OCI-LY7 (cell line): ENCODE results near the gene STARD9. TPM values are rescaled to one million over a fixed set of nuclear protein-coding genes. Genes with fewer than 3 reads are reported as not detected.
"Not testable (repeated sequence)": the region's sequence is repeated elsewhere in the genome, so short reads cannot be mapped to it uniquely, and the experiment has no call there.

ENCODE experiments used
- BruUV-seq: library from RNA; stranded (reverse); fragments of 400-500 nt; replicated peaks from 2 replicates; lab custom pipeline; 2021; lab: Mats Ljungman, UMichigan
- CTCF ChIA-PET: fragments of 300-600 bp; sonication (Branson Sonifier 250); formaldehyde crosslinking; loops from one replicate; lab custom pipeline; 2022; ENCODE audit warnings: antibody characterized with exemption; ENCODE audit not compliant: unreplicated experiment; lab: Charles Lee
- POLR2A ChIA-PET: fragments of 300-600 bp; sonication (Branson Sonifier 250); formaldehyde crosslinking; loops from one replicate; lab custom pipeline; 2022; ENCODE audit warnings: antibody characterized with exemption; lab: Charles Lee
- DNase-seq: peaks from one replicate; pipeline ENCODE4 v3.0.0-alpha.2; 2015; ENCODE audit warnings: low spot score
- H2AFZ ChIP-seq: fragments of 200-600 bp; sonication (generic), shearing (Covaris generic); 2 replicates; pipeline ENCODE4 v1.6.1; 2014; ENCODE audit warnings: mild to moderate bottlenecking, antibody characterized with exemption, low read length, moderate library complexity
- H3K27ac ChIP-seq: fragments of 200-600 bp; sonication (generic); 2 replicates; pipeline ENCODE4 v1.5.1; 2014; ENCODE audit warnings: mixed run types, low read depth, mild to moderate bottlenecking, moderate library complexity, low read length, inconsistent platforms; ENCODE audit not compliant: poor library complexity, severe bottlenecking
- H3K36me3 ChIP-seq: fragments of 200-600 bp; sonication (generic); 2 replicates; pipeline ENCODE4 v1.6.1; 2014; ENCODE audit warnings: mild to moderate bottlenecking, antibody characterized with exemption, low read length, moderate library complexity, mixed read lengths; ENCODE audit not compliant: insufficient read depth
- H3K4me1 ChIP-seq: fragments of 200-600 bp; sonication (generic); 2 replicates; pipeline ENCODE4 v1.5.1; 2014; ENCODE audit warnings: mild to moderate bottlenecking, low read length; ENCODE audit not compliant: insufficient read depth, poor library complexity, severe bottlenecking
- H3K4me2 ChIP-seq: fragments of 200-600 bp; sonication (generic); 2 replicates; pipeline ENCODE4 v1.6.1; 2014; ENCODE audit warnings: mild to moderate bottlenecking, low read length
- H3K4me3 ChIP-seq: fragments of 200-600 bp; sonication (generic); 2 replicates; pipeline ENCODE4 v1.5.1; 2014; ENCODE audit warnings: mild to moderate bottlenecking, low read depth, low read length; ENCODE audit not compliant: poor library complexity, severe bottlenecking
- H3K79me2 ChIP-seq: fragments of 200-600 bp; sonication (generic); 2 replicates; pipeline ENCODE4 v1.6.1; 2016; ENCODE audit warnings: low read depth, mild to moderate bottlenecking, low read length, moderate library complexity, mixed read lengths; ENCODE audit not compliant: insufficient read depth
- H3K9me2 ChIP-seq: fragments of 200-600 bp; sonication (generic); 2 replicates; pipeline ENCODE4 v1.6.1; 2016; ENCODE audit warnings: mild to moderate bottlenecking, low read length, mixed read lengths; ENCODE audit not compliant: insufficient read depth
- H3K9me3 ChIP-seq: fragments of 200-600 bp; sonication (generic); 2 replicates; pipeline ENCODE4 v1.6.1; 2014; ENCODE audit warnings: mild to moderate bottlenecking, mixed run types, low read length, mixed read lengths
- H4K20me1 ChIP-seq: fragments of 200-600 bp; sonication (generic); 2 replicates; pipeline ENCODE4 v1.6.1; 2014; ENCODE audit warnings: mild to moderate bottlenecking, antibody characterized with exemption, low read length, moderate library complexity, mixed read lengths; ENCODE audit not compliant: insufficient read depth
- EZH2phosphoT487 ChIP-seq: fragments of 200-600 bp; sonication (generic); IDR thresholded peaks from 2 replicates; pipeline ENCODE4 v1.6.1; 2018; ENCODE audit warnings: low read depth, borderline replicate concordance, mild to moderate bottlenecking, mixed run types, antibody characterized with exemption, low read length, moderate library complexity, mixed read lengths
- intact Hi-C: fragments of 100-400 bp; cut with micrococcal nuclease; formaldehyde crosslinking; loops from one replicate; pipeline ENCODE4 v1.10.0; 2022; ENCODE audit not compliant: unreplicated experiment
- total RNA-seq, 2 experiments: library from RNA; depleted of rRNA in 1 of 2; stranded (reverse); fragments of >200 nt in 1 of 2; shearing (Covaris generic) in 1 of 2; gene quantifications; 2 replicates each; pipeline ENCODE4 v1.2.3, GENCODE V29; 2014 to 2022
- TF ChIP-seq, protein P1 (sequence below): fragments of 200-600 bp; sonication (generic); conservative IDR thresholded peaks from 2 replicates; pipeline ENCODE4 v1.5.1; 2014; ENCODE audit warnings: mild to moderate bottlenecking, antibody characterized with exemption, low read length, moderate library complexity, mixed read lengths

STARD9 gene
- total RNA-seq, 2 experiments from 2014 or later, result 8.9 to 15.3 TPM

GRCh38 chr15:42594095-42594494 lies 18.7 kb downstream of the STARD9 start:
- Histone ChIP-seq H3K9me2 (no peaks in the 10 kb centered on the region), H3K4me3 (no peak overlapping the region), H3K27ac (no peak overlapping the region), H3K4me1 (no peaks in the 10 kb centered on the region), H2AFZ (no peak overlapping the region), H4K20me1 (no peaks in the 10 kb centered on the region), H3K36me3 (peaks cover 5% of the 10 kb centered on the region; the same call in 1 of the 2 replicates), H3K79me2 (no peaks in the 10 kb centered on the region), H3K4me2 (no peak overlapping the region), H3K9me3 (no peaks in the 10 kb centered on the region)
- ChIA-PET POLR2A (interaction anchor here (1.3 kb wide), 1 partner anchor 14 kb away, joined by 3 read pairs; no protein-coding TSS in a partner anchor), CTCF (no interaction called here)
- BruUV-seq, result no TSS peak
- DNase-seq, result no peak
- TF ChIP-seq, protein P1, sequence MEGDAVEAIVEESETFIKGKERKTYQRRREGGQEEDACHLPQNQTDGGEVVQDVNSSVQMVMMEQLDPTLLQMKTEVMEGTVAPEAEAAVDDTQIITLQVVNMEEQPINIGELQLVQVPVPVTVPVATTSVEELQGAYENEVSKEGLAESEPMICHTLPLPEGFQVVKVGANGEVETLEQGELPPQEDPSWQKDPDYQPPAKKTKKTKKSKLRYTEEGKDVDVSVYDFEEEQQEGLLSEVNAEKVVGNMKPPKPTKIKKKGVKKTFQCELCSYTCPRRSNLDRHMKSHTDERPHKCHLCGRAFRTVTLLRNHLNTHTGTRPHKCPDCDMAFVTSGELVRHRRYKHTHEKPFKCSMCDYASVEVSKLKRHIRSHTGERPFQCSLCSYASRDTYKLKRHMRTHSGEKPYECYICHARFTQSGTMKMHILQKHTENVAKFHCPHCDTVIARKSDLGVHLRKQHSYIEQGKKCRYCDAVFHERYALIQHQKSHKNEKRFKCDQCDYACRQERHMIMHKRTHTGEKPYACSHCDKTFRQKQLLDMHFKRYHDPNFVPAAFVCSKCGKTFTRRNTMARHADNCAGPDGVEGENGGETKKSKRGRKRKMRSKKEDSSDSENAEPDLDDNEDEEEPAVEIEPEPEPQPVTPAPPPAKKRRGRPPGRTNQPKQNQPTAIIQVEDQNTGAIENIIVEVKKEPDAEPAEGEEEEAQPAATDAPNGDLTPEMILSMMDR, result no peak
- no peak for TF ChIP-seq EZH2phosphoT487
- intact Hi-C loops, result no loop called here

GRCh38 chr15:42595626-42596240 lies 20.3 kb downstream of the STARD9 start:
- Histone ChIP-seq H3K36me3 (peaks cover 16% of the 10 kb centered on the region), H3K27ac (no peak overlapping the region), H3K9me3 (no peaks in the 10 kb centered on the region; the same call in 1 of the 2 replicates), H3K4me2 (no peak overlapping the region; the same call in 1 of the 2 replicates), H2AFZ (no peak overlapping the region), H3K4me1 (no peaks in the 10 kb centered on the region), H3K79me2 (no peaks in the 10 kb centered on the region), H3K9me2 (no peaks in the 10 kb centered on the region), H3K4me3 (no peak overlapping the region), H4K20me1 (no peaks in the 10 kb centered on the region)
- TF ChIP-seq, protein P1, result no peak
- TF ChIP-seq EZH2phosphoT487, result no peak
- no peak for DNase-seq
- ChIA-PET POLR2A (interaction anchor here (0.6 kb wide), 2 partner anchors 21 to 1180 kb away, joined by 3 to 6 read pairs; partner anchors contain the start of gene STARD9), CTCF (no interaction called here)
- no TSS peak for BruUV-seq
- intact Hi-C loops, result no loop called here

DNA sequence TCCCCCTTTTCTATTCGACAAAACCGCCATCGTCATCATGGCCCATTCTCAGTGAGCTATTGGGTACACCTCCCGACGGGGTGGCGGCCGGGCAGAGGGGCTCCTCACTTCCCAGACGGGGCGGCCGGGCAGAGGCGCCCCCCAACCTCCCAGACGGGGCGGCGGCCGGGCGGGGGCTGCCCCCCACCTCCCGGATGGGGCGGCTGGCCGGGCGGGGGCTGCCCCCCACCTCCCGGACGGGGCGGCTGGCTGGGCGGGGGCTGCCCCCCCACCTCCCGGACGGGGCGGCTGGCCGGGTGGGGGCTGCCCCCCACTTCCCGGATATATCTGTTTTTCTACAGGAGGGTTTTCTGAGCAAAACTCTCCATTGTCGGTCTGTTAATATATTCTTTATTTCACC lies 25.9 kb downstream of the STARD9 start:
- H3K9me2 ChIP-seq, H3K4me2 ChIP-seq, H3K79me2 ChIP-seq, H2AFZ ChIP-seq, H3K4me3 ChIP-seq, H3K27ac ChIP-seq, H4K20me1 ChIP-seq, BruUV-seq, POLR2A ChIA-PET, intact Hi-C loops, DNase-seq: not testable (repeated sequence)
- CTCF ChIA-PET, result interaction anchor here (0.6 kb wide), 1 partner anchor 18 kb away, joined by 3 read pairs; no protein-coding TSS in a partner anchor
- Histone ChIP-seq H3K36me3 (peaks cover 40% of the 10 kb centered on the region), H3K4me1 (peaks cover 39% of the 10 kb centered on the region), H3K9me3 (peaks cover 25% of the 10 kb centered on the region)
